Bone marrow (tissue), 2 donors: ENCODE results near the gene SAG.

Experiments used
- DNase-seq, 2 donors: peaks; one replicate each; lab custom pipeline; 2025; lab: John Stamatoyannopoulos, UW

SAG gene

DNA sequence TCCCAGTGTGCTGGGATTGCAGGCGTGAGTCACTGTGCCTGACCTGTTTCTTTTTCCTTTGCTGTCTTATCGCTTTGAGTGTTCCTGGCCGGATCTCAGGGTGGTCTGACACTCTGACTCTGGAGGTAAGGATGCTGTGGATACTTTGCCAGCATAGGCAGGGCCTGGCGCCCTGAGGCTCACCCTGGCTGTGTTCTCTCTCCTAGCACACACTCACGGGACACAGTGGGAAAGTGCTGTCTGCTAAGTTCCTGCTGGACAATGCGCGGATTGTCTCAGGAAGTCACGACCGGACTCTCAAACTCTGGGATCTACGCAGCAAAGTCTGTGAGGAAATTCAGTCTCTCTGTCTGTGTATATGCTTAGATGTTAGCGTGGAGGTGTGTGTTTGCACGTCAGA lies 18.0 kb upstream of the SAG start:
- DNase-seq: no peak

DNA sequence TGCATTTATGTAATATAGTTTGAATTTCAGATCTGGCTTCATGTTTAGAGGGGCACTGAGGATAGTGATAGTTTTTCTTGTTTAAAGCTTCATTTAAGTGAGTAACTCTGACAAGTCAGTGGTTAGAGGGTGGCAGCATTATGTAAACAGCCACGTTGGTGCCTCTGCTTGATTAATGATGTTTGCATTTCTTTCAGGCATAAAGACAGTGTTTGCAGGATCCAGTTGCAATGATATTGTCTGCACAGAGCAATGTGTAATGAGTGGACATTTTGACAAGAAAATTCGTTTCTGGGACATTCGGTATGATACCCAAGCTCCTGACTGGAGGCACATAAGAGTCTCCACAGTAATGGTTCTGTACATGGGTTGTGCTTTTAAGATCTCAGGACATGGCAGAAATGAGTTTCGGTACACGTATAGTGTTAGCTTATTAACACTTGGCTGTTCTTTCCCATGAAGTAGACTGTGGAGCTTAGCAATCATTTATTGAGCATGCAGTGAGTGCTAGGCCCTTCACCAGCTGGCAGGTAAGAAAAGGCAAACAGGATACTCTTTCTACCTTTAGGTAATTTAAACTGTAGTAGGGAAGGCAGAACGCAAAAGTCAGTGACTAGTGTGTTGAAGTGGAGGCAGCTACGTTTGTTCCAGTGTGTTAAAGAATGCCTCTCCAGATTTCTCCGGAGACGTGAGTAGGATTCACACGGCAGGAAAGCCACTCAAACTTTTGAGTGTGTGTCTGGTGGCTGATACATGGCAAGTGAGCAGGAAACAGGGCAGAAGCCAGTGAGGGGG lies 17.4 kb upstream of the SAG start:
- no peak for DNase-seq

DNA sequence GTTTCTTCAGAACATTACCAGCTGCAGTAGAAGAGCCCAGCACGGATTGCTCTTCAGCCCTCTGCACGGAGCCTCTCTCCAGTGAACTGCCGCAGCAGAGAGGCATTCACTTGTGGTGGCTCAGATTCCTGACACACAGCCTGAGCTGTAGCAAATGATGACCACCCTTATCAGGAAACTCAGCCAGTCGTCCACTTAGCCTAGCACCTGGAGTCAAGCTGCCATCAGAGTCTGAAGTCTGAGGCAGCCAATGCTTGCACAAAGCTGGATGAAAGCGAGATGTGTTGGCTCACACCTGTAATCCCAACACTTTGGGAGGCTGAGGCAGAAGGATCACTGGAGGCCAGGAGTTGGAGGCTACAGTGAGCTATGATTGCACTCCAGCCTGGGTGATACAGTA lies 11.7 kb upstream of the SAG start:
- DNase-seq: no peak

DNA sequence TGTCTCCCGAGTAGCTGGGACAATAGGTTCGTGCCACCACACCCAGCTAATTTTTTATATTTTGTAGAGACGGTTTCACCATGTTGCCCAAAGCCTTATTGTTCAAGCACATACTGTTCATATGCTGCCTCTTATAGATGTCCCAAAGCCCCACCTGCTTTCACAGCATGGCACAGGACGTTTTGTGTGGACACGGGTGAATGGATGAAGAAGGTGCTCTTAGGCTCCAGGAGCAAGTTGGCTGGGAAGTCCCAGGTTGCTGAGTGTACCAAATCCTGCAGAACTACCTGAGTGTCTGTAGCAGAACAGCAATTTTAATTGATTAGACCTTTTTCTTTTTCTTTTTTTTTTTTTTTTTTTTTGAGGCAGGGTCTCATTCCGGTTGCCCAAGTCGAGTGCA lies 10.5 kb upstream of the SAG start:
- DNase-seq: no peak

DNA sequence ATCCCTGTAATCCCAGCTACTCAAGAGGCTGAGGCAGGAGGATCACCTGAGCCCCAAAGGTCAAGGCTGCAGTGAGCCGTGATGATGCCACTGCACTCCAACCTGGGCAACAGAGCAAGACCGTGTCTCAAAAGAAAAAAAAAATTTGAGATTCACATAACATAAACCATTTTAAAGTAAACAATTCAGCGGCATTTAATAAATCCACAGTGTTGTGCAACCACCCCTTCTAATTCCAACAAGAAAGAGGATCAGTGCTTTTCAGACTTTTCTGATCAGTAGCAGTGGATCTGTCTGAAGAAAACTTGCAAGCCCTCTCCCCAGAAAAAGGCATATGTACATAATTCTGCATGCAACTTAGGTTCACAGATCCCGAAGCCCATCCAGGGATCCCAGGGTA lies 7.2 kb upstream of the SAG start:
- no peak for DNase-seq

DNA sequence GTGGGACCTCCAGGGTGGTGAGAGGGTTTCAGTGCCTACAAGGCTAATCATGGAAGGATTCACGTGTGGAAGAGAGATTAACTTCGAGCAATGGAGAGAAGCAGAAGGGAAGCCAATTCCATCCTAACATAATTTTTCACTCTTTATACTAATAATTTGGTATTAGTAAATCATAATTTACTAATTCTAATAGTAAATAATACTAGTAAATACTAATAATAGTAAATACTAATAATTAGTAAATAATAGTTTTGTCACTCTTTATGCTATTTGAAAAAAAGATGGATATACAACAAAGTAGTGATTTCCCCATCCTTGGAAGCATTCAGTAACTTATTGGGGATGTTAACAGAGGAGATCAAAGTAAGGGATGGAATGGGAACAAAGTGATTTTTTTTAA lies 6.4 kb upstream of the SAG start:
- DNase-seq: no peak

DNA sequence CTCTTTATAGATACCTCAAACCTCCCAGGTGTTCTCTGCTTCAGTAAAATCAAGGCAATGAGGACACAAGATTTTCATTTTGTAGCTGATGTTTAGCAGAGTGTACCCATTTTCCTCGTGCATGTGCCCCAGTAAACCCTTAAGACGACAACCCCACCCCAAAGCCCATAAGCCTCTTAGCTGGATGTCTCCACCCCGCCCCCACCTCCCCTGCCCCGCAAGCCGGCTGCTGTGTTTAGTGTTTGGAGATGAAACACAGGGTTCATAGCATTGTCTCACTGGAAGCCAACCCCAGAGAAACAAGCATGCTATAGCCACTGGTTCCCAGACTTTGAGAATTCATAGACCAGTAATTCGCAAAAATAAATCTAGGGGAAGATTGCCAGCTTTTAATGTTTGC lies 5.8 kb upstream of the SAG start:
- no peak for DNase-seq

DNA sequence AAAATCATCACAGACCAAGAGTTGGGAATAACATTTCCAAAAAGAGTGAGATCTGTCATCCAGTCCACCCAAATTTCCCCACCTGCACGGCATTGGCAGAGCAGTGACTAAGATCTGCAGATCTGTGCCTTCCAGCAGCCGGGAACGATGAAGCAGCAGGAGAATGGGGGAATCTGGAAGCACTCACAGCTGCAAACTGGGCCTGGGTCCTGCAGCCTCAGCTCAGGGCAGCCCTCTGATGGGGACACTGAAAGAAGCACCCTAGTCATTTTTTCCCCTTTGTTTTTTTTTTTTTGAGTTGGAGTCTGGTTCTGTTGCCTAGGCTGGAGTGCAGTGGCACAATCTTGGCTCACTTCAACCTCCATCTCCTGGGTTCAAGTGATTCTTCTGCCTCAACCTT lies 4.4 kb upstream of the SAG start:
- DNase-seq: no peak

DNA sequence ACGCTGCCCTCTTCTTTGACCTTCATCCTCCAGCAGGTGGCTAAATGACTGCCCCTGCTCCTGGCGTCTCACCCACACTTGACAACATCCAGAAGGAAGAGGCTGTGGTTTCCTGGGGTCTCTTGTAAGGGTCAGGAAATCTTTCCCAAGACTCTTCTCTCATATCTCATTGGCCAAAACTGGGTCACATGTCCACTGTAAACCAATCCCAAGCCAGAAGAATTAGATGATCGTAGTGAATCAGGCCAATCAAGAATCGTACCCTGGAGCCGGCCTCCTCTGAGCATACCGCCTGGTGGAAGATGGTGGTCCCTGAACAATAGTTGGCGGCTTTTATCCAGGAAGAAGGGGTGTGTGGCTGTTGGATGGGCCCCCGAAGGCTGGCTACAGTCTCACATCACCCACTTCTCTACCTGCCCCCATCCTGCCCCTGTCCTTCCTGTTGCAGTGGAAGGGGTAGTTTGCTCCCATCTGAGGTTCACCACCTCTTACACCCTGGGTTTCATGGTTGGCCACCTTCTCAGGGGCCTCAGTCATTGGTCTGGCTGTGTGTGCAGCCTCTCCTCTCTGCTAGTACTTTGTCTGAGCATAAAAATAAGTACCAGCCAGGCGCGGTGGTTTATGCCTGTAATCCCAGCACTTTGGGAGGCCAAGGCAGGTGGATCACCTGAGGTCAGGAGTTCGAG lies 3.8 kb downstream of the SAG start:
- DNase-seq: no peak

DNA sequence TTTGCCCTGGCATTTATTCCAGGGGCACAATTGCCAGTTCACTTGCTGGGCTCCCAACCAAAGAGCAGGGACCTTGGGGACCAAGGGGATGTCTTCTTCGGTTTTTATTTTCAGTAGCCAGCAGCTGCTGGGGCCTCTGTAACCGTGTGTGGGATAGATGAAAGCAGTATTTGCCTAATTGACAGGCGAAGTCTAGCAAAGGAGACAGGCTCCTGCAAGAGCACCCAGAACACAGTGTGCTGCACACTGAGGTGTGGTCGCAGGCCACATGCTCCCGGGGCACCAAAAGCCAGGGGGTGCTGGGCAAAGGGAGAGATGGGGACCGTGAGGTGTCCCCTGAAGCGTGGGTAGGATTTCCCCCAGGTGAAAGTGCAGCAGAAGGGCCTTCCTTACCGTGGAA lies 5.3 kb downstream of the SAG start:
- DNase-seq: no peak

DNA sequence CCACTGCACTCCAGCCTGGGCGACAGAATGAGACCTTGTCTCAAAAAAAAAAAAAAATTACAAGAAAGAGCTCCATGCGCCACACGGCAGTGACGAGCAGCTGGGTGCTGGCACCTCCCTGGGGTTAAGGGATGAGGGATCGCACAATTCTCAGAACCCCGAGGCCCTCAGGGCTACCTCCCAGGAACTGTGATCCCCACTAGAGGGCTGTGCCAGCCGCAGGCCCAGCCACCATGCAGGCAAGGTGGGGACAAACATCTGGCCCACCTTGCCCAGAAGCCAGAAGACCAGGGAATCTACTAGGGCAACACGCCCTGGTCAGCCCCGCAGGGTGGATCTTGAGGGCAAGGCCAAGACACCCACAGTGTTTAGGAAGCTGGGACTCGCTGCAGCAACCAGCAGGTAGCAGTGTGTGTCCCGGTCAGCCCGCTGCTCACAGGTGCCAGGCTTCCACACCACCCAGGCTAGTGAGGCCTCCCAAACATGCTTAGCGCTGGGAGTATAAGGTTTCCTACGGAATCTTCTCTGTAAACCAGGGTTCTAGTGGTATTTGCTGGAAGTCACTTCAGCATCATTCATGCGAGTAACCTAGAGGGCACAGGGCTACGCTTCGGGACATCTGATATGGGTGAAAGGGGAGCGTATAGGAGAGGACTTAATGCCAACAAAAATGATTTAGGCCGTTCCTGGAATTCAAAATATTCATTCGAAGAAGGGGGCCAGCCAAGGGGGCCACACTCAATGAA lies 6.7 kb downstream of the SAG start:
- no peak for DNase-seq

DNA sequence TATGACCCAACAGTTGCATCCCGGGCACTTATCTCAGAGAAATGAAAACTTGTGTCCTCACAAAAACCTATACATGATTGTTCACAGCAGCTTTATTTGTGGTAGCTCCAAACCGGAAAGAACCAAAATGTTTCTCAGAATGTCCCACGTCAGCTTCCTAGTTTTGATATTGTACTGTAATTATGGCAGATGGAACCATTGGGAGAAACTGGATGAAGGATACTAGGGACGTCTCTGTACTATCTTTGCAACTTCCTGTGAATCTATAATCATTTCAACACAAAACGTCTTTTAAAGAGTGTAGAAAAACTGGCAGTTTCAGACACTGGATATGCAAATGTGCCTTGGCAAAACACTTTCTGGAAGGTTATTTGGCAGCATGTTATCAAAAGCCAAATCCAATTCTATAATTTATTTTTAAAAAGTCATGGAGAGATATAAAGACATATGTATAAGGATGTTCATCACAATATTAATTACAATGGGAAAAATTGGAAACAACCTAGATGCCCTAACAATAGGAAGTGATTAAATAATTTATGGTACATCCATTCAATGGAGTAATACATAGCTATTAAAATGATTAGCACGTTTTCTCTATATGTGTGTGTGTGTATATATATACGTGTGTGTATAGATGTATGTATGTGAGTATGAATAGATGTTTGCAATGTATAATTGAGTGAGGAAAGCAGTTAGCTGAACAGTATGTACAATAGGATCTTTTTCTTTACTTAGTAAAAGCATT lies 9.8 kb downstream of the SAG start:
- DNase-seq: no peak

DNA sequence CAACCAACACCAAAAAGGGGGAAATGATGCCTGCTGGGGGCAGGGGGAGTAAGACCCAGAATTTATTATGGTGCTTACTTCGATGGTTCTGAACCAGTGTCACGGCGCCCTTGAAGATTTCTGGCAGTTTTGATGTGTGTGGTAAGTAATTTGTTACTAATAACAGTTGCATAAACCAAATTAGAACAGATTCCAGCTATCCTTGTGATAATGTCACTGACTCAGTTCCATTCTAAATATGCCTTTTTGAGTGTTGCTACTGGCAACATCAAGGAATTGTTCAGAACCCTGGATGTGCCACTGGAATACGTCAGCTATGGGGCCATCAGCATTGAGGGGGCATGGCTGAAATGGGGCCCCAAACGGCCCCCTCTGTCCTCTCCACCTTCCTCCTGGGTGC lies 11.6 kb downstream of the SAG start:
- DNase-seq: no peak

DNA sequence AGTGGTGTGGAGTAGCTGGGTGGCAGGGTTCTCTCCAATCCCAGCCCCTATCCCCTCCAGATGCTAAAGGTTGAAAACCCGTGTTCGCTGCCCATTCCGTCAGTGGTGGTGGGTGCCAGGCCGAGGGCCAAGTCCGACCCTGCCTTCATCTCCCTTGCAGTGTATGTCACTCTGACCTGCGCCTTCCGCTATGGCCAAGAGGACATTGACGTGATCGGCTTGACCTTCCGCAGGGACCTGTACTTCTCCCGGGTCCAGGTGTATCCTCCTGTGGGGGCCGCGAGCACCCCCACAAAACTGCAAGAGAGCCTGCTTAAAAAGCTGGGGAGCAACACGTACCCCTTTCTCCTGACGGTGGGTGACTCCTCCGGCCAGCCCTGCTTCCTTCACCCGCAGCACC lies 12.9 kb downstream of the SAG start:
- no peak for DNase-seq

DNA sequence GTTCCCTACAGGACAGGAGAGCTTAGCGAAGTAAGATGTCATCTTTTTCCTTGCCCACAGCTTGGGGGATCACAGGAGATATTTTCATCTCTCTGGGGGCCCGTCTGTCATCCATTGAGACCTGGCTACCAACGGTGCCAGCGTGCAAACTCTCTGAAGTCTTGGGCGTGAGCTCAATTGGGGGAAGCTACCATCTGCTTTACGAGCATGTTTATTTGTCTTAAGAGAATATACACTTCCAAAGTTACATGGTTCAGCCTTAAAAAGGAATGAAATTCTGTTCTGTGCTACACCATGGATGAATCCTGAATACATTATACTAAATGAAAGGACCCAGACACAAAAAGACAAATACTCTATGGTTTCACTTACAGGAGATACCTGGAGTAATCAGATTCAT lies 13.6 kb downstream of the SAG start:
- no peak for DNase-seq

DNA sequence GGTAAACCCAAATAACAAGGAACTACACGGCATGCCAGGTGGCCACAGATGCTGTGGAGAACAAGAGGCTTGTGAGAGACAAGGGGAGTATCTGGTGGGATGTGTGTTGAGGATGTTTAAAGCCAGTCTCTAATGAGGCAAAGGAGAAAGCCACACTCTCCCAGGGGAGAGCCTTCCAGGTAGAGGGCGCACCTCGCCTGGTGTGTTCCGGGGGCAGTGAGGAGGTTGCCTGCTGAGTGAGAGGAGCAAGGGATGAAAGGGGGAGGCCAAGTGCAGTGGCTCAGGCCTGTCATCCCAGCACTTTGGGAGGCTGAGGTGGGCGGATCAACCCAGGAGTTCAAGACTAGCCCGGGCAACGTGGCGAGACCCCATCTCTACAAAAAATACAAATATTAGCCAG lies 16.2 kb downstream of the SAG start:
- DNase-seq: no peak

DNA sequence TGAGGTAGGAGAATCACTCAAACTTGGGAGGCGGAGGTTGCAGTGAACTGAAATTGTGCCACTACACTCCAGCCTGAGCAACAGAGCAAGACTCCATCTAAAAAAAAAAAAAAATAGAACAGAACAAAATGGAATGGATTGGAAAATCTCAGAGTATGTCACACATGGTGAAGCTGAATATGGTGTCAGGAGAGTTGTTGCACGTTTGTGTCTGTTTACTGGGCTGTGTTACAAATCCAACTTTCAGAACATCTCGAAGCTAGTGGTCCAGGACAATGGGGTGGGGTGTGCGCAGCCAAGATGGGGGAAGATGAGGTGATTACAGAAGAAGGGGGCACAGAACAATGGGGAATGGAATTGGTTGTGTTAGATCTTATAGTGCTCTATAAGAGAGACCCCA lies 17.6 kb downstream of the SAG start:
- no peak for DNase-seq

DNA sequence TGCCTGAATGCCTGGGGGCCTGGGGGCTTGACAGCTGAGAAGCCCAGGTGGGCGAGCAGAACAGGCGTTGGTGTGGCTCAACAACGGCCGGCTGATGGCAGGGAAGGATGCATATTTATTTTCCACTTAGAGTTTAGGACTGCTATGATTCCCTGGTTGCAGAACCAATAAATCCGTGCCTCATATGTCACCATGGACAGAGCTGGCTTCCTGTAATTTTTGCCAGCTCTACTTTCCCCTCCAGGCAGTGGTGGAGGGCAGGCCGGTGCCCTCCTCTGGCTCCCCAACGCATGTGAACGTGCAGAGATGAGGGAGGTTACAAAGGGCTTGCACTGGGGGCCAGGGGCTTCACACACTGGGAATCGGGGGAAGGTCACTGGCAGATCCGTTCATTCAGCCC lies 18.2 kb downstream of the SAG start:
- DNase-seq: no peak

DNA sequence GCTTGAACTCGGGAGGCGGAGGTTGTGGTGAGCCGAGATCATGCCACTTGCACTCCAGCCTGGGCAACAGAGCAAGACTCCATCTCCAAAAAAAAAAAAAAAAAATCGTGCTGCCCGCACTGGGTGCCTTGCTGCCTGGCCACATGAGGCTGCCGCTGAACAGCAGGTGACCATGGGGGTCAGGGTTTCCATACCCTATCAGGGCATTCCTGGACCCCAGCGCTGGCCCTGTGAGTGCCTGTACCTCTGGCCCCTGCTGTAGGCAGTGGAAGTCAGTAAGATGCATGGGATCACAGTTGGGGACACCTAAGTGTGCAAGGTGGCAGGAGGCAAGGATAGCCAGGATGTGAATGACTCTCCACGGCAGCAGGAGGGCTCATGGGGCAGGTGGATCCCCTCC lies 18.9 kb downstream of the SAG start:
- no peak for DNase-seq

DNA sequence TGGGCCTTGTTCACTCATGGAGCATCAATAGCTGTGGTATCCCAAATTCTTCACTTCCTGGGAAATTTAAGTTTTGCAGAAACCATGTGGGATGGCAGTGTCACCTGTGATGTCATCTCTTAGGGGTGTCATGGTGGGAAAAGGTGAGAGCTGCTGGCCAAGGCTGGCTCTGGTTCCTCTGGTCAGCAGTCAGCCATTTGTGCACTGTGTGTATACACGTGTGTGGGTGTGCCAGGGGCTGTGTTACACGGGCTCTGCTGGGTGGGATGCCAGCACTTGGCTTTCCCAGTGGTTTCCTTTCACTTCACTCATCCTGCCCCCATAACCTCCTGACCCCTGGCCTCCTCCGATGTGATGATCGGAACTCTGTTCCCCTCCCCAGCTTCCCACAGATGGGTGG lies 21.3 kb downstream of the SAG start:
- no peak for DNase-seq

DNA sequence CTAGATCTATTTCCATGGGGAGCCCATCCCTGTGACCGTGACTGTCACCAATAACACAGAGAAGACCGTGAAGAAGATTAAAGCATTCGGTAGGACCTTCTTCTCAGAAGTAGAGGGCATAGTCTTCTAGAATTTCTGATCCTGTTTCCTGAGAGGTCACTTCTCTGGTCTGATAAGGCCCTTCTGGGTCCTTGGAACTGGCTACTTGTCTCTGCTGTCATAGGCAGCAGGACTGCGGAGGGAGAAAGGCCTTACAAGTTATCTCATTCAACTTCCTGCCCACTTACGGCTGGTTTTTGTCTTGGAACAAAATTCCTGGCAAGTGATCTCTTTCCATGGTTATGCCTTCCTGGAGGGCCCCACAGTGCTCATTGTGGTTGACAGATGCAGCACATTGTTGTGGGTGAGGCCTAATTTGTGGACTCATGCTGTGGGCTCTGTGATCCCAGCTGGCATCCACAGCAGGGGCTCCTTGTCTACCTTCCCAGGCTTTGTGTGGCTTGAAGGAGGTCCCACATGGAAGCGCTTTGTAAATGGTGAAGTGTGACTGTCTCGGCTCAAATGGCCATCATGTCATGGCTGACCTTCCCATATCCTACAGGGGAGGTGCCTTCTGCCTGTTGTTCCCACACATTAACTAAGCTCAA lies 22.0 kb downstream of the SAG start:
- DNase-seq: no peak

DNA sequence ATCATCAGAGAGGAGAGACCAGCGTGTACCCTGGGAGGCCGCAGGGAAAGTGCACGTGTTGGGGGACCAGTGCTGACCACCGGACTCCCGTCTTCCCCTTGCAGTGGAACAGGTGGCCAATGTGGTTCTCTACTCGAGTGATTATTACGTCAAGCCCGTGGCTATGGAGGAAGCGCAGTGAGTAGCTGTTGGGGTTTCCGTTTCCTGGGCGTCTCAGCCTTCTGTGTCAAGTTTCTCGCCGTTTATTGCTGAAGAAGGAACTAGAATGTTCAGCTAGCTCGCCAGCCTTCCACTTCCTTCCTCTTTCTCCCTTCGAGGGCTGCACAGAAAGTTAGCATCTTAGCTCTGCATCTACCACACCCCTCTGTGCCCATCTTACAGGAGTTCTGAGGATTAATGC lies 23.9 kb downstream of the SAG start:
- DNase-seq: peak; percentile 57 to 98
